Hematopoietic multipotent progenitor cell (in vitro differentiated cells): ENCODE measurements around the gene UPK1A. TPM values are rescaled to one million over a fixed set of nuclear protein-coding genes. Genes with fewer than 3 reads are reported as not detected.
A peak's percentile ranks its signal among the peaks of the same experiment; 100 is the strongest.
"Not testable (repeated sequence)": the region's sequence is repeated elsewhere in the genome, so short reads cannot be mapped to it uniquely, and the experiment has no call there.

ENCODE experiments used
- DNase-seq, 3 donors: peaks; one replicate each; pipeline ENCODE4 v3.0.0-alpha.2; 2011 to 2015; ENCODE audit warnings: low read depth in 2 of 3, low spot score in 2 of 3
- total RNA-seq: library from RNA; depleted of rRNA; stranded (reverse); fragments of >200 nt; gene quantifications from one replicate; pipeline ENCODE4 v1.2.3, GENCODE V29; 2012

The UPK1A gene
- total RNA-seq, 1 donor = not detected

- DNase-seq = peak; percentile 79 to 95 (median 94)
These were observed 21.9 kb upstream of the UPK1A start for GRCh38 chr19:35644206-35644986.

- peak in 2 of 3 donors; percentile 79 to 84 for DNase-seq
These were observed 21.2 kb upstream of the UPK1A start for GRCh38 chr19:35644987-35645679.

GRCh38 chr19:35645680-35646511 is 20.4 kb upstream of the UPK1A start:
- no peak for DNase-seq

GRCh38 chr19:35648017-35648961 is 18.0 kb upstream of the UPK1A start, which contains the start of gene COX6B1:
COX6B1 (plus strand) TSS chr19:35648323; CDS start chr19:35651244, 2,921 bp downstream.
- peak; percentile 74 to 98 (median 95) for DNase-seq

GRCh38 chr19:35650581-35650980 is 15.7 kb upstream of the UPK1A start:
- DNase-seq = peak in 1 of 3 donors; percentile 16

- DNase-seq = not testable (repeated sequence)
These were observed 11.5 kb upstream of the UPK1A start for GRCh38 chr19:35654828-35655227.

- DNase-seq = no peak
These were observed 10.7 kb upstream of the UPK1A start for GRCh38 chr19:35655600-35655999.

GRCh38 chr19:35656700-35657099 is 9.6 kb upstream of the UPK1A start:
- no peak for DNase-seq

- DNase-seq = no peak
These were observed 8.2 kb upstream of the UPK1A start for GRCh38 chr19:35657904-35658700.

GRCh38 chr19:35661995-35662340 is 4.3 kb upstream of the UPK1A start:
- no peak for DNase-seq

- no peak for DNase-seq
These were observed 2.3 kb upstream of the UPK1A start for GRCh38 chr19:35663981-35664380.

GRCh38 chr19:35665157-35665556 is 1.2 kb upstream of the UPK1A start:
- DNase-seq = no peak

- DNase-seq = no peak
These were observed 713 bp upstream of the UPK1A start for GRCh38 chr19:35665604-35666003.

GRCh38 chr19:35669566-35669965 is 3.2 kb downstream of the UPK1A start:
- DNase-seq = no peak

- DNase-seq = no peak
These were observed 3.7 kb downstream of the UPK1A start for GRCh38 chr19:35669974-35670373.

GRCh38 chr19:35670686-35671085 is 4.4 kb downstream of the UPK1A start:
- no peak for DNase-seq

GRCh38 chr19:35671818-35672217 is 5.5 kb downstream of the UPK1A start:
- DNase-seq = peak in 2 of 3 donors; percentile 51 to 60

GRCh38 chr19:35673121-35673804 is 6.9 kb downstream of the UPK1A start:
- DNase-seq = peak in 1 of 3 donors; percentile 14
